HG03575 (cell line): ENCODE measurements around the gene C20orf202.

Experiments
- ATAC-seq: cut with Tn5 transposase; IDR thresholded peaks from one replicate; pipeline ENCODE4 v1.9.1; 2021; ENCODE audit not compliant: unreplicated experiment, insufficient number of reproducible peaks, low FRiP score; ENCODE audit errors: extremely low read depth

C20orf202 gene

GRCh38 chr20:1202762-1203504 is at the start of gene C20orf202:
TSS of gene C20orf202 (plus strand) at chr20:1203454. CDS start at chr20:1203586, 132 bp downstream.
- no peak for ATAC-seq

- no peak for ATAC-seq
These were observed 49.0 kb upstream of the C20orf202 start for GRCh38 chr20:1154226-1154625.

GRCh38 chr20:1154691-1155090 is 48.6 kb upstream of the C20orf202 start:
- no peak for ATAC-seq

GRCh38 chr20:1155342-1155741 is 47.9 kb upstream of the C20orf202 start:
- no peak for ATAC-seq

- ATAC-seq, result no peak
These were observed 42.8 kb upstream of the C20orf202 start for GRCh38 chr20:1160496-1160895.

GRCh38 chr20:1160991-1161390 is 42.3 kb upstream of the C20orf202 start:
- ATAC-seq, result no peak

- ATAC-seq, result no peak
These were observed 40.1 kb upstream of the C20orf202 start for GRCh38 chr20:1163105-1163504.

- no peak for ATAC-seq
These were observed 39.6 kb upstream of the C20orf202 start for GRCh38 chr20:1163653-1164052.

- no peak for ATAC-seq
These were observed 38.4 kb upstream of the C20orf202 start for GRCh38 chr20:1164871-1165270.

GRCh38 chr20:1165521-1165920 is 37.7 kb upstream of the C20orf202 start:
- ATAC-seq, result no peak

GRCh38 chr20:1165941-1166340 is 37.3 kb upstream of the C20orf202 start:
- no peak for ATAC-seq

- ATAC-seq, result no peak
These were observed 36.1 kb upstream of the C20orf202 start for GRCh38 chr20:1166948-1167720.

- ATAC-seq, result no peak
These were observed 34.0 kb upstream of the C20orf202 start for GRCh38 chr20:1169224-1169623.

GRCh38 chr20:1171461-1172093 is 31.7 kb upstream of the C20orf202 start:
- ATAC-seq, result no peak

GRCh38 chr20:1173698-1174097 is 29.6 kb upstream of the C20orf202 start:
- ATAC-seq, result no peak

GRCh38 chr20:1174787-1175186 is 28.5 kb upstream of the C20orf202 start:
- no peak for ATAC-seq

GRCh38 chr20:1177680-1178079 is 25.6 kb upstream of the C20orf202 start:
- ATAC-seq, result no peak

GRCh38 chr20:1178103-1178502 is 25.2 kb upstream of the C20orf202 start:
- ATAC-seq, result no peak

- ATAC-seq, result no peak
These were observed 24.6 kb upstream of the C20orf202 start for GRCh38 chr20:1178623-1179022.

- ATAC-seq, result no peak
These were observed 22.3 kb upstream of the C20orf202 start for GRCh38 chr20:1180949-1181348.
